ENCODE measurements around the gene CCNC.

Gene CCNC

DNA sequence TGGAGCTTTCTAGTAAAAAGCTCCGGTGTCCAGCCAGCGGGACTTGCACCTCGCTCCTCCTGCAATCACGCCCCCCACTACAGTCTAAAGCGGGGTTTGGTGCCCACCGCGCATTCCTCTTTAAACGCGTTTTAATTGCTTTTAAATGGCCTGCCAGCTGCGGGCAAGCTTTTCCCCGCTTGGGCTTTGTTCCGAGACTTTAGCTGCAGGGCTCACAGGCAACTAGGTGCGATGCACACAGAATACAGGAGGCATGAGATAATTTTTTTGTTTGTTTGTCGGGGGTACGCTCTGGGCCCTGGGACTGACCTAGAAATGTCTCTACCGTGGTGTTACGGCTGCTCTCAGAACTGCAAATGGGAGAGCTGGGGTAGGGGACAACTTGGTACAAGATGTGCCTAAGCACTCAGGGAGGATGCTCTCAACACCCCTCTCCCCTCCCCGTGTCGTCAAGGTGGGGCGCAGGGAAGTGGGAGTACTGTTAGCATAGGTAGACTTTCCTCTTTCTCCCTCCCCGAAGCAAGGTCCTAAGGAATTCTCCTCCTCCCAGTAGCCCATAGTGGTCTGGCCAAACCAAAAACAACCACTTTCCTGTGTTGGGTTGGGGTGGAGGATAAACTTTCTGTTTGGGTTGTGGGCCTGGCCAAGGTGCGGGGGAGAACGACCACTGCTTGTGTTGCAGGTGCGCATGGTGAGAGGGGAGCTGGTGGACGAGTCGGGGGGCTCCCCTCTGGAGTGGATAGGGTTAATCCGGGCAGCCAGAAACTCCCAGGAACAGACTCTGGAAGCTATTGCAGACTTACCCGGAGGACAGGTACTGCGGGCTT lies 39.8 kb upstream of the CCNC start:
- H3K27me3 ChIP-seq (ENCODE audit: control insufficient read depth, insufficient read depth, low read length): peaks cover 100% of the 10 kb centered on the region
- no peaks in the 10 kb centered on the region for H3K9me3 ChIP-seq (ENCODE audit: control insufficient read depth, insufficient read depth, low read length)

DNA sequence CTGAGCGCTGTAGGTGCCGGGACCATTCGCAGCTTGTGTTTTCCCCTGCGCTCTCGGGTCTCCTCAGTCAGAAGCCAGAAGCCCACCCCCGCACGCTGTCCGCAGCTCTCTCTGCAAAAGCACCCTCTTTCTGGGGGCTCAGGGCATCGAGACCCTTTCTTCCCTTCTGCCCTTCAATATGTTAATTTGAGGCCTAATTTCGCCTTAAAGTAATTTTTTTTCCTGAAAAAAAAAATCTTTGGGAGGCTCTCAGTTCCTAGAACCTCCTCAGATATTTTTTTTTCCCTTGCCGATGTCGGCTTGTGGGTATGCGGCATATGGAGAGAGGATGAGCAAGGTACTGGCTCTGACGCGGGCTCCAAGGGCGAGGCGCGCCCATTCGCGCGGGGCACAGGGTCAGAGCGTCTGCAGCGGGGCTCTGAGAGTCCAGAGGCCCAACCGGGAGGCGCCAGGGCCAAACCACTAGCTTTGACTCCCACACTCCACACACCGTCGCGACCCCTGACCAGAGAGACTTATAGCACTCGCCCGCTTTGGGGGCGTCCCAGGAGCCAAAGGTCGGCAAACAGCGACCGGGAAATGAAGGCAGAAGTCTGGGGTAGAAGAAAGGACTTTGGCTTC lies 39.1 kb upstream of the CCNC start:
- Histone ChIP-seq H3K4me3 (ENCODE audit: low read depth, low read length) (no peak overlapping the region), H3K36me3 (ENCODE audit: control insufficient read depth, insufficient read depth, low read length) (no peaks in the 10 kb centered on the region), H3K9ac (ENCODE audit: low read depth, low read length) (no peak overlapping the region), H3K4me1 (ENCODE audit: control insufficient read depth, insufficient read depth, low read length) (peaks cover 31% of the 10 kb centered on the region), H3K9me3 (ENCODE audit: control insufficient read depth, insufficient read depth, low read length) (no peaks in the 10 kb centered on the region), H3K27ac (ENCODE audit: low read depth, low read length) (no peak overlapping the region), H3K27me3 (ENCODE audit: control insufficient read depth, insufficient read depth, low read length) (peaks cover 100% of the 10 kb centered on the region)

More for the DNA sequence above, 39.8 kb upstream of the CCNC start:
- peaks cover 31% of the 10 kb centered on the region for H3K4me1 ChIP-seq (ENCODE audit: control insufficient read depth, insufficient read depth, low read length)
- H3K9ac ChIP-seq (ENCODE audit: low read depth, low read length): no peak overlapping the region
- H3K36me3 ChIP-seq (ENCODE audit: control insufficient read depth, insufficient read depth, low read length): no peaks in the 10 kb centered on the region
- no peak overlapping the region for H3K4me3 ChIP-seq (ENCODE audit: low read depth, low read length)
- H3K27ac ChIP-seq (ENCODE audit: low read depth, low read length): no peak overlapping the region

DNA sequence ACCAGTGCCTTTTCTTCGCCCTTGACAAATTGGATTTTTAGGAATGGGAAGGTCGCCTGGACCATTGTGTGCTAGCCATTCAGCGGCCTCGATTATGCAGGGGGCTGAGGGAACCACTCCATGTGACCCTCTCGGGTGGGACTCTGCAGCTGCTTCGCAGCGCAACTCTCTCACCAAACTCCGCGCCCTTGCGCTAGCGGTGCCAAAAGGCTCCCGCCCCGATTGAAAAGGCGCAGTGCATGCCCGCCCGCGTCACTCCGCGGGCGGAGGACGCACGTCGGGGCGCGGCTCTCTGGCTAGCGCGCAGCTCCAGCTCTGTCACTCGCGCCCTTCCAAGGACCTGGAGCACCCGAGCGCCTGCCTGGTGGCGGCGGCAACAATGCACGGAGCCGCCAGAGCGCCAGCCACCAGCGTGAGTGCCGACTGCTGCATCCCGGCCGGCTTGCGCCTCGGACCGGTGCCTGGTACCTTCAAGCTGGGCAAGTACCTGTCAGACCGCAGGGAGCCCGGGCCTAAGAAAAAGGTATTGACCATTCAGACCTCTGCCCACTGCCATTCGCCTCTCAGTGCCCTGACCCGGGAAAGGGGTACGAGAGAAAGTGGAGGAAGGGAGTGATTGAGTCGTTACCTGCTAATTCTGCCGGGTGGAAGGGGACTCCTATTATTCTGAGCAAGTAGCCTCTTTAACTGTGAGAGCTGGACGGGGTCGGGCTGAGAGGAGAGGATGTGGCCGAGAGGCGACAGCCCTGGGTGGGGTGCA lies 38.4 kb upstream of the CCNC start, which contains the start of gene PRDM13:
PRDM13 (plus strand) TSS at position 178 of the 760 bp plus-strand sequence; CDS start at position 380, 202 bp downstream.
- Histone ChIP-seq H3K4me1 (ENCODE audit: control insufficient read depth, insufficient read depth, low read length) (peaks cover 27% of the 10 kb centered on the region), H3K9me3 (ENCODE audit: control insufficient read depth, insufficient read depth, low read length) (no peaks in the 10 kb centered on the region), H3K27me3 (ENCODE audit: control insufficient read depth, insufficient read depth, low read length) (peaks cover 100% of the 10 kb centered on the region), H3K27ac (ENCODE audit: low read depth, low read length) (no peak within 1 kb of the TSS), H3K36me3 (ENCODE audit: control insufficient read depth, insufficient read depth, low read length) (no peaks in the 10 kb centered on the region), H3K9ac (ENCODE audit: low read depth, low read length) (no peak within 1 kb of the TSS), H3K4me3 (ENCODE audit: low read depth, low read length) (no peak within 1 kb of the TSS; the same call in 1 of the 2 replicates)

DNA sequence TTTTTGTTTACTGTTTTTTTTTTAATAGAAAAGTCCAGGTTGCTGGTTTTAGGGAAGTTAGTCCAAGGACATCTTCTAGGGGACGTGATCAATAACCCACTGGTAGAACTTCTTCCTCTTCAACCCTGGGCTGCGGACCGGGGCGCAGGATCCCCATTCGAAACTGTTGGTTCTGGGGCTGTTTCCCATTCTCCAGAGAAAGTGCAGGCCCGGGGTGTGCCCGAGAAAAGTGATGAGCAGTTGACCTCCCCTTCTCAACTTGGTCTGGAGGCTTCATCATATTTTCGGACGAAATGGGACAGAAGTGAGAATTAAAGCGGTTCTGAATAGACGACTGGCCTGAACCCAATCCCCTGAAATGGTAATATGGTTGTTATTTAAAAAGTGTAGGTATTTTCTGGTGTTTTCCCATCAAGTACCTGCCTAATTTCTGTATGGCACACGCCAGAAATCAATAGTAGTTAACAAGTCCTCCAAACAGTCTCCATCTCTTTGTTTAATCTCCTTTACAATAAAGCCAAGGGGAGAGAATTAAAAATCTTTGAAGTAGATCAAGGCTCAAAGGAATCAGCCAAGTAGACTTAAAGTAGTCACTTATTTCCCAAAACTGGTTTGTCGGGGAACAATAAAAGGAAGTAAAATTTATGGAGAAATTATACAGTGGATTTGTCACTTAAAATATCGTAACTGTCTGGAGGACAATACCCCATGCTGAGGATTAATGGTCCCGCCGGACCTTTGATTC lies 37.6 kb upstream of the CCNC start:
- H3K27ac ChIP-seq (ENCODE audit: low read depth, low read length): no peak overlapping the region
- no peaks in the 10 kb centered on the region for H3K9me3 ChIP-seq (ENCODE audit: control insufficient read depth, insufficient read depth, low read length)
- no peak overlapping the region for H3K4me3 ChIP-seq (ENCODE audit: low read depth, low read length)
- H3K4me1 ChIP-seq (ENCODE audit: control insufficient read depth, insufficient read depth, low read length): peaks cover 21% of the 10 kb centered on the region
- H3K36me3 ChIP-seq (ENCODE audit: control insufficient read depth, insufficient read depth, low read length): no peaks in the 10 kb centered on the region
- peaks cover 100% of the 10 kb centered on the region for H3K27me3 ChIP-seq (ENCODE audit: control insufficient read depth, insufficient read depth, low read length)
- H3K9ac ChIP-seq (ENCODE audit: low read depth, low read length): no peak overlapping the region

DNA sequence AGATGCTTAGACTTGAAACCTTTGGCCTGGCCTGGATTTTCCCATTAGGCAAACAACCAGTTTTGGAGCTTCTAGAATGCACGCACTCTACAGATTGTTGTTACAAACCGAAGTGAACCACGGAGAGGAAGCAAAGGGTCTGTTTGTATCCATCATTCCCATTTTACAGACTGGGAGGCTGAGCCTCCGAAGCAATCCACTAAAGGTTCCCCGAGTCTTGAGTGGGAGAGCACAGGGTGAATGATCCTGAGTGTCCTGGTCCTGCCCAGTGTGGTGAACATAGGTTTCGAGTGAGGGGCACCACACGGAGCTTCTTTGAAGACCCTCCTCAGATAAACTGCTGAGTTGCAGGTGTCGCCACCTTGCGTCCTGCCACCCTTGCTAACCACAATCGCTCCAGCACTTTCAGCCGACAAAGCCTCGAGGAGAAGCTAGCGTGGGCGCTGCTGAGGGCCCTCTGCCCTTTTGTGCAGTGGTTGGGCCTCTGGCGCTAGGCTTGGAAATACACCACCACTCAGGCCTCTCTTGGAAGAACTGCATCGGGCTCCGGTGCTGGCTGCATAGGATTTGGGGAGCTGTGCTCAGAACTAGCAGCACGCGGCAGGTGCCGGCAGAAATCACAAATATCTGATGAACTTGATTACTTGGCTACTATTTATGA lies 36.7 kb upstream of the CCNC start:
- Histone ChIP-seq H3K27me3 (ENCODE audit: control insufficient read depth, insufficient read depth, low read length) (peaks cover 100% of the 10 kb centered on the region), H3K9me3 (ENCODE audit: control insufficient read depth, insufficient read depth, low read length) (no peaks in the 10 kb centered on the region), H3K4me1 (ENCODE audit: control insufficient read depth, insufficient read depth, low read length) (peaks cover 14% of the 10 kb centered on the region), H3K4me3 (ENCODE audit: low read depth, low read length) (no peak overlapping the region), H3K9ac (ENCODE audit: low read depth, low read length) (no peak overlapping the region), H3K27ac (ENCODE audit: low read depth, low read length) (no peak overlapping the region), H3K36me3 (ENCODE audit: control insufficient read depth, insufficient read depth, low read length) (no peaks in the 10 kb centered on the region)

DNA sequence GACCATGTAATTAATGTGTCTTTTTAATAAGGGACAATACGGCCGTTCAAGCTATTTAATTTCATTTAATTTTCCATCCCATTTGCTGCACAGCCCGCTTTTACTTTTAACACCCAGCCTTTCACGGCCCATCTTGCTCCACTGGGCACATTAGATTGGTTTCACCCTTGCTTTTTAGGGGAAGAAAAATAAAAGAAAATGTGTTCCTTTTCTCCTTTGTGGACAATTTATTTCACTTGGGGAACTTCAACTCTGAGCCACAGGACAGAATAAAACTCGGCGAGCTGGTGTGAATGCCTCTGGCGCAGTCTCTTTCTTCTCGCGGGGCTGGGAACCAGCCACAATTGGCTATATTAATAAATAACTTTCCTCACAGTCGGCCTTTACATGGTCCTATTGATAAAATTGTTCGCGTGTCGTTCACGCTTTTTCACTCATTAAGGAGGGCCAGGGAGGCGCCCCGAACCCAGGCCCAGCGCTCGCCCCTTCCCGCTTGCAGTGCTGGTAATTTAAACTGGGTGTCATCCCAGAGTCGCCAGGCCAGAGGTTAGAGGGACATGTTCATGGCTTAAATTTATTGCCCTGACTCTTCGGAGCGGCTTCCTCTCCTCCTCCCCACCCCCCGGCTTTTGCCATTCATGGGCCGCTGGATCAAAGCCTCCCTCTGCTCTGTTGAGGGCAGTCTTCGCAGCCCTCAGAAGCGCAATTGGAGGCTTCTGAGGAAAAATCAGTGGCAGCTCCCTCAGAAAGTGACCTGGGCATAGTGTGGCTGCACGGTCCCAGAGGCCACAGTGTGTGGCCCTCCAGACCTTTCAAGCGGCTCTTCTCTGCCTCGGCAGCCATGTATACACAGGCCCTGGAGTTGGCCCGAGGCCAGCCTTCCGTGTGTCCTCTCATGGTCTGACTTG lies 36.0 kb upstream of the CCNC start:
- no peaks in the 10 kb centered on the region for H3K36me3 ChIP-seq (ENCODE audit: control insufficient read depth, insufficient read depth, low read length)

DNA sequence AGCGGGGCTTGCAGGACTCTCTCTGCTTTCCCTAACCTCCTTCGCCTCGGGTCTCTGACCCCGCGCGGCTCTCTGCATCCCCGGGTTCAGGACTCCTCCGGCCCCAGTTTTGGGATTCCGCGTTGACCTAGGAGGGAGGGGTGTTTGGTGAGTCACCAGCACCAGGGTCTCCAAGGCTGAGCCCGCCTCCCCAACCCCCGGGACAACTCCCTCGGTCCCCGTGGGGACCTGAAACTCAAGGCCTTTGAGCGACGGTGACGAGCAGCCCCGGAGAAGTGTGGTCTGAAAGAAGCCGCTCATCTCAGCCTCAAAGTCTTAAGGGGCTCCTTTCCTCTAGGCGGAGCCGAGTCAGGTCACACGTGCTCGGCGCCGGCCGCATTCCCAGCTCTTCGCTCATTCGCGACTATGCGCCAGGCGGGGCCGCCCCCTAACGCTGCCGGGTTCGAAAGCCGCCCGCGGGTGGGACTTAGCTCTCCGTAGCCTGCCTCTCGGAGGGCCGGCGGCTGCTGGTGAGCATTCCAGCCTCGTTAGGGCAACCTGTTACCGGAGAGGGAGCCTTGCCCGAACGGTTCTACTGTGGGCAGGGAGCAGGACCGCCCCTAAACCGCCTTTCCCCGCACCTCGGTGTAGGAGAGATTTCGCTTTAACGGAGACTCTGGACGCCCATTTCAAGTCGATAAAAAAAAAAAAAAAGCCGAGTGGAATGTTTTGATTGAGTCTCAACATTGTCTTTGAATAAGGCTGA lies 35.1 kb upstream of the CCNC start:
- Histone ChIP-seq H3K36me3 (ENCODE audit: control insufficient read depth, insufficient read depth, low read length) (no peaks in the 10 kb centered on the region), H3K4me1 (ENCODE audit: control insufficient read depth, insufficient read depth, low read length) (peaks cover 10% of the 10 kb centered on the region), H3K9ac (ENCODE audit: low read depth, low read length) (no peak overlapping the region), H3K27ac (ENCODE audit: low read depth, low read length) (no peak overlapping the region), H3K4me3 (ENCODE audit: low read depth, low read length) (peak overlapping the region; percentile 50), H3K27me3 (ENCODE audit: control insufficient read depth, insufficient read depth, low read length) (peaks cover 100% of the 10 kb centered on the region), H3K9me3 (ENCODE audit: control insufficient read depth, insufficient read depth, low read length) (no peaks in the 10 kb centered on the region)

More for the DNA sequence above, 36.0 kb upstream of the CCNC start:
- Histone ChIP-seq H3K27ac (ENCODE audit: low read depth, low read length) (no peak overlapping the region), H3K27me3 (ENCODE audit: control insufficient read depth, insufficient read depth, low read length) (peaks cover 100% of the 10 kb centered on the region), H3K9me3 (ENCODE audit: control insufficient read depth, insufficient read depth, low read length) (no peaks in the 10 kb centered on the region), H3K4me3 (ENCODE audit: low read depth, low read length) (peak overlapping the region; percentile 50; the same call in 1 of the 2 replicates), H3K9ac (ENCODE audit: low read depth, low read length) (no peak overlapping the region), H3K4me1 (ENCODE audit: control insufficient read depth, insufficient read depth, low read length) (peaks cover 10% of the 10 kb centered on the region)

DNA sequence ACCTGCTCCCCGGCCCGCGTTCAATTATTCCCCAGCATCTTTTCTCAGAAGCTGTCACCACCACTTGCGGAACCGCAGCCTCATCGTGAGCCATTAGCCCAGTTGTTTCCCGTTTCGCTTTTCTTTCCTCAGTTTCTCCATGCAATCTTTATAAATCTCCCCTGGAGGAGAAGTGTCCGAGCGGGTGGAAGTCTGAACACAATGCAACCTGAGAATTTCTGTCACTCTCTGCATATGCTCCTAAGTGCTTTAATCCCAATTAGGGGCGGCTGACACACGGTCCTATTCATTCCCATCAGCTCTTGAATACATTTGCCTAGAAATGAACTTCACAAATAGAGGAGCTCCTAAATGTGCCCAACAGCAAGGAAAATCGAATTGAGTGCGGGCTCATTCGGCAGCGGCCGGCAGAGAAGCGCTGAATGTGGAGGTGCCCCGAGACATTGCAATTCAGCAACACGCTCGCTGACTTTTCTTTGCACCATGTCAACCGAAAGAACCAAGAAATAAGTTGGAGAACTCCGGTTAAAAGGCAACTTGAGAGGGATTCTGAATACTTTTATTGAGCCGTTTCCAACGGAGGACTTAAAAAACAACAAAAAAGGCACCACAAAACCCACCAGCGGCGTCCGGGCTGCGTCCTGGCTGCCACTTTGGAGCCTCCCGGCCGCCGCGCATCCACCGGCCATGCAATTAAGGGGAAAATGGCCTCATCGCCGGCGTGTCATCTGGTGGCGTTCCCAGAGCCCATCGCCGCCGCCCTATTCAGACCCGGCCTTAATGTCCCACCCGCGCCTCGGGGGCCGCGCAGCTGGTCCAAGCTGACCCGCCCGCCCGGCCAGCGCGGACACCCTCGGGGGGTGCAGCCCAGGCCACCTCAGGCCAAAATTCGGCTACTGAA lies 34.3 kb upstream of the CCNC start:
- Histone ChIP-seq H3K36me3 (ENCODE audit: control insufficient read depth, insufficient read depth, low read length) (no peaks in the 10 kb centered on the region), H3K9me3 (ENCODE audit: control insufficient read depth, insufficient read depth, low read length) (no peaks in the 10 kb centered on the region), H3K27me3 (ENCODE audit: control insufficient read depth, insufficient read depth, low read length) (peaks cover 100% of the 10 kb centered on the region), H3K9ac (ENCODE audit: low read depth, low read length) (no peak overlapping the region), H3K4me1 (ENCODE audit: control insufficient read depth, insufficient read depth, low read length) (peaks cover 6% of the 10 kb centered on the region), H3K27ac (ENCODE audit: low read depth, low read length) (no peak overlapping the region), H3K4me3 (ENCODE audit: low read depth, low read length) (peak overlapping the region; percentile 50)
